SW480 (cell line): Measurements from ENCODE around the gene SCFD1.
"Not testable (repeated sequence)": the region's sequence is repeated elsewhere in the genome, so short reads cannot be mapped to it uniquely, and the experiment has no call there.

Experiments
- DNase-seq: peaks from one replicate; pipeline ENCODE4 v3.0.0-alpha.2; 2016; ENCODE audit warnings: low spot score

Gene SCFD1

GRCh38 chr14:30621940-30622830, at the start of gene SCFD1:
TSS of gene SCFD1 (plus strand) at chr14:30622319. CDS start at chr14:30622339, 20 bp downstream.
- DNase-seq: peak; percentile 91

GRCh38 chr14:30572771-30573170, 49.3 kb upstream of the SCFD1 start:
- DNase-seq: no peak

- DNase-seq: no peak
Observed at GRCh38 chr14:30573226-30573814, 48.8 kb upstream of the SCFD1 start.

DNA sequence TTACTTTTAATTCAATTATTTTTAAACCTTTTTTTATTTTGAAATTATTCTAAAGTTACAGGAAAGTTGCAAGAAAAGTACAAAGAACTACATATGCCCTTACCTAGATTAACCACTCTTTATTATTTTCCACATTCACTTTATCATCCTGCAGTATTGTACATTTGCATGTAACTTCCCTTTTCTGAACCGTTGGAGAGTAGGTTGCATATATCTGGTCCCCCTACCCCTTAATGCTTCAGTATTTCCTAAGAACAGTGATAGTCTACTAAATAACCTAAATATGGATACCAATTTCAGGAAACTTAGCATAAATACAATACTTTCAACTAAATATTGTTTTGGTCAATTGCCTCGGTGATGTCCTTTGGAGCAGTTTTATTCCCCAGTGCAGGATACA, 48.2 kb upstream of the SCFD1 start:
- no peak for DNase-seq

DNA sequence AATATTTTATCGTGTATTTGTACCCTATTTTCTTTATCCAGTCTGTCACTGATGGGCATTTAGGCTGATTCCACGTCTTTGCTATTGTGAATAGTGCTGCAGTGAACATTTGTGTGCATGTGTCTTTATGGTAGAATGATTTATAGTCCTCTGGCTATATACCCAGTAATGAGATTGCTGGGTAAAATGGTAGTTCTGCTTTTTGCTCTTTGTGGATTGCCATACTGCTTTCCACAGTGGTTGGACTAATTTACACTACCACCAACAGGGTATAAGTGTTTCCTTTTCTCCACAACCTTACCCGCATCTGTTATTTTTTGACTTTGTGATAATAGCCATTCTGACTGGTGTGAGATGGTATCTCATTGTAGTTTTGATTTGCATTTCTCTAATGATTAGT, 47.3 kb upstream of the SCFD1 start:
- not testable (repeated sequence) for DNase-seq

GRCh38 chr14:30576333-30576732, 45.8 kb upstream of the SCFD1 start:
- DNase-seq: not testable (repeated sequence)

GRCh38 chr14:30580616-30581282, 41.4 kb upstream of the SCFD1 start:
- DNase-seq: no peak

- no peak for DNase-seq
Observed at GRCh38 chr14:30581283-30581625, 40.9 kb upstream of the SCFD1 start.

DNA sequence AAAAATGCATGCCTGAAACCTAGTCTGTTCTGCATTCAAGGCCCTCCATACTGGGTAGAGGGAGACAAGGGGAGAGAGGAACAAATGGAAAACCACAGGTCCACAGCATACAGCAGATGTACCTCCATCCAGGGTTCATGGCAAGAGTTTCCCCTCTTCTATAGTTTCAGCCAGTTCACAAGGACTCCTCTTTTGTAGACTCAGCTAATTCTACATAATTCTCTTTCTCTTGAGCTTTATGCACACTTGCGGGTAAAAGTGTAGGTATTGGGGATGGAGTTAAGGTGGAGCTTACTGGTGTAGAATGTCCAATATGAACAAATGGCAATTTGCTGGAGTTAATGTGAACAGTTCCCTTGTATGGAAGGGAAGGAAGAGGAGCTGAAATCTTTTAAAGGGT, 39.7 kb upstream of the SCFD1 start:
- DNase-seq: no peak

DNA sequence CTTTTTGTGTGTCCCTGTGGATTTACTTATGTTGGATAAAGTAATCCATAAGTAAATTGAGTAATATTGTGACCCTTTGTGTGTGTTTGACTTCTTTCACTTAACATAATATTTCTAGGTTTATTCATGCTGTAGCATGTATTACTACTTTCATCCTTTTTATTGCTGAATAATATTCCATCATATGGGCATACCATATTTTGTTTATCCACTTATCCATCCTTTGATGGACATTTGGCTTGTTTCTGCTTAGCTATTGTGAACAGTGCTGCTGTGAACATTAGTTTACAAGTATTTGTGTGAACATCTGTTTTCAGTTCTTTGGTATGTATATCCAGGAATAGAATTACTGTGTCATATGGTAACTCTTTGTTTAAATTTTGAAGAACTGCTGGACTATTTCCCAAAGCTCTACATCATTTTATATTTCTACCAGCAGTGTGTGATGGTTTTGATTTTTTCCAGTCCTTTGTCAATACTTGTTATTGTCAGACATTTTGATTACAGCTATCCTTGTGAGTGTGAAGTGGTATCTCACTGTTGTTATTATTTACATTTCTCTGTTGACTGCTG, 38.0 kb upstream of the SCFD1 start:
- DNase-seq: no peak

DNA sequence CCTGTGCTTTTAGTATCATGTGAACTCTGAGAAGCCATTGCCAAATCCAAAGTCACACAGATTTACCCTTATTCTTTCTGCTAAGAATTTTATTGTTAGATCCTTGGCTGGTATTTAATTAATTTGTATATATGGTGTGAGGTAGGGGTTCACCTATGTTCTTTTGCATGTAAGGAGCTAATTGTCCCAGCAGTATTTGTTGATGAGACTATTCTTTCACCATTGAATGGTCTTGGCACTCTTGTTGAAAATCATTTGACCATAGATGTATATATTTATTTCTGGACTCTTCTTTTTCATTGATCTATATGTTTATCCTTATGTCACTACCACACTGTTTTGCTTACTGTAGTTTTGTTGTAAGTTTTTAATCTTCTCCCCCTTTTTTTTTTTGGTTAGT, 36.9 kb upstream of the SCFD1 start:
- no peak for DNase-seq

GRCh38 chr14:30587141-30587540, 35.0 kb upstream of the SCFD1 start:
- DNase-seq: no peak

DNA sequence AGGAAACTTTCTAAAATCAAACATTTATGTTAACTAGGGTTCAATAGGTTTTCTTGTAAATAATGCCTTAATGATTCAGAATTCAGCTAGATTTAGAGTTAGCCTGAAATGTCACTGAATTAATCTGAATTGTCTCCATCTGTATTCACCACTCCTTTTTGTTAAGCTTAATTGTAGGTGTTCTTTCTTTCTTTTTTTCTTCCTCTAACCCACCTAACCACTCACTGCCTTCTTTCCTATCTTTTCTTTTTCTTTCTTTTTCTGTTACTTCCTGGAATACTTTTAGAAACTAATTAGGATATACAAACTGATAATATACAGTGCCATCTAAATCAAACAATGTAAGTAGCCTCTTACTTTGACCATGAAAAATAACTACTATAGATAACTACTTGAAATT, 33.2 kb upstream of the SCFD1 start:
- DNase-seq: no peak

GRCh38 chr14:30596935-30597334, 25.2 kb upstream of the SCFD1 start:
- DNase-seq: no peak

DNA sequence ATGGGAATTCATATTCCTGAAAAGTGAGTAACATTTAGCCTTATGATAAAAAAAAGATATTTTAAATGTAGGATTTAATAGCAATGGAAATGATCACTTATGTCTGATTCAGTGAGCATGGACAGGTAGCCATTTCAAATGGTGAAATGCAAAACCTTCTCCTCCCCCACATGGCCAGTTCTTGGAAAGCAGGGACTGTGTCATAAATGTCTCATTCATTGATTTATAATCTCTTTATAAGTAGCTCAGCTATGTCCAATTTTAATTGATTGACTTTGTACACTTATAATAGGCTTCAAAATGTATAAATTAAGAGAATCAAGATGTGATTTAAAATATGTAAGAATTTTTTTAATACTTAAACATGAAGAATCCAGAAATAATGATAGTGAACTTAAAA, 24.6 kb upstream of the SCFD1 start:
- DNase-seq: no peak

GRCh38 chr14:30600922-30601918, 20.9 kb upstream of the SCFD1 start:
- no peak for DNase-seq

DNA sequence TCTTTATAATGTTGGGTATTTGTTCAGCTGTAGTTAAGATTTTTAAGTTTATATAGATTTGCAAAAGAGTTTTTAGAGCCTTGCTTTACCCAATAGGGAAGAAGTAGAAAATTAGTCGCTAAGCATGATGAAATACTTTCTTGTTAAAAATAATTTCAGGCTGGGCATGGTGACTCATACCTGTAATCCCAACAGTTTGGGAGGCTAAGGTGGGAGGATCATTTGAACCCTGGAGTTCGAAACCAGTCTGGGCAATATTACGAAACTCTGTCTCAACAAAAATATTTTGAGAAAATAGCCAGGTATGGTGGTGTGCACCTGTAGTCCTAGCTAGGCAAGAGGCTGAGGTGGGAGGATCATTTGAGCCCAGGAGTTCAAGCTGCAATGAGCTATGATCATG, 18.7 kb upstream of the SCFD1 start:
- no peak for DNase-seq

DNA sequence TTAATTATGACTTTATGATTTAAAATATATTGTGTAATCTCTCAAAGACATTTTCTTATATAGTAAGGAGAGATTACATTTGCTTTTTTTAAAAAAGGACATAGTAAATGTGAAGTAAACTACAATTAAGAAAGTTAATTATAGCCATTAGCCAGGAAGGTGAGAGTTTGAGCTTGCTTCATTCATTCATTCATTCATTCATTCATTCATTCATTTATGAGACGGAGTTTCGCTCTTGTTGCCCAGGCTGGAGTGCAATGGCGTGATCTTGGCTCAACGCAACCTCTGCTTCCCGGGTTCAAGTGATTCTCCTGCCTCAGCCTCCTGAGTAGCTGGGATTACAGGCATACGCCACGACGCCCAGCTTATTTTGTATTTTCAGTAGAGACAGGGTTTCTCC, 17.4 kb upstream of the SCFD1 start:
- not testable (repeated sequence) for DNase-seq

DNA sequence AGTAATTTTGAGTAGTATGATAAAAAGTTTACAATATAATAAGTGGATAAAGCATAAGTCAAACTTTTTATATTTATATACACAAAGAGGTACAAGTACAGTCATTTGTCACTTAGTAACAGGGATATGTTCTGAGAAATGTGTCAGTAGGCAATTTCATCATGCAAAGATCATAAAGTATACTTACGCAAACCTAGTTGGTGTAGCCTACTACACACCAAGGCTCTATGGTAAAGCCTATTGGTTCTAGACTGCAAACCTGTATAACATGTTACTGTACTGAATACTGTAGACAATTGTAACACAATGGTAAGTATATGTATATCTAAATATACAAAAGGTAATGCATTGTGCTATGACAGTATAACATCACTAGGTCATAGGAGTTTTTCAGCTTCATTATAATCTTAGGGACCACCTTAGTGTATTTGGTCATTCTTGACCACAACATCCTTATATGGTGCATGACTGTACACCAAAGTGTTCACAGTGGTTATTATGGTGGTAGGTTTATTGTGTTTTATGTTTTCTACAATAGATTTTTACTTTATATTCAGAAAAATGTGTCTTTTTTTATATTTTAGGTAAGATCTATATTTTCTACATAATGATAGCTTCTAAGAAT, 14.9 kb upstream of the SCFD1 start:
- no peak for DNase-seq

DNA sequence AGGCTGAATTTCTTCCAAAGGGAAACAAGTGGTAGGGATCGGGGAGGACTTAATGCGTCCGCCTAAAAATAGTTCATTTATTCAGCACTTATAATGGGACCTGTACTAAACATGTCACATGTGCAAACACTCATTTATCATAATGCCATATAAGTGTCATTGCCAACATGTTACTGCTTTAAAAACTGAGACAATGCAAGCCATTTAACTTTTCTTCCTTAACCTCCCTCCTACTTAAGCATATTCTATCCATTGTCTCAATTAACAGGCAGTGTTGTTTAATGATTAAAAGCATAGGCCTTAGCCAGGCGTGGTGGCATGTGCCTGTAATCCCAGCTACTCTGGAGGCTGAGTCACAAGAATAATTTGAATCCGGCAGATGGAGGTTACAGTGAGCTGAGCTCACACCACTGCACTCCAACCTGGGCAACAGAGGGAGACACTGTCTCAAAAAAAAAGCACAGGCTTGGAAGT, 13.5 kb upstream of the SCFD1 start:
- DNase-seq: no peak

- DNase-seq: no peak
Observed at GRCh38 chr14:30610787-30611343, 11.3 kb upstream of the SCFD1 start.
